NT2/D1 (cell line): Measurements from ENCODE around the gene HSD17B12.

Experiments used
- SUZ12 ChIP-seq: IDR thresholded peaks from 2 replicates; pipeline ENCODE4 v1.6.1; 2011; ENCODE audit not compliant: insufficient read length, insufficient read depth; ENCODE audit errors: extremely low read depth
- YY1 ChIP-seq: IDR thresholded peaks from 2 replicates; pipeline ENCODE4 v1.6.1; 2011; ENCODE audit not compliant: insufficient read length, insufficient read depth
- ZNF274 ChIP-seq: IDR thresholded peaks from 2 replicates; pipeline ENCODE4 v1.6.1; 2011; ENCODE audit warnings: mild to moderate bottlenecking, low read depth, low read length

GRCh38 chr11:43874078-43874477, 193.5 kb downstream of the HSD17B12 start:
- TF ChIP-seq SUZ12 = no peak
- no peak for TF ChIP-seq ZNF274
- no peak for TF ChIP-seq YY1
